HepG2 (cell line): ENCODE results near the gene APRT. TPM values are rescaled to one million over a fixed set of nuclear protein-coding genes. Genes with fewer than 3 reads are reported as not detected.

Source experiments
- BATF2 ChIP-seq: sonication (generic); formaldehyde crosslinking; IDR thresholded peaks from 2 replicates; pipeline ENCODE4 v1.8.0; 2022; ENCODE audit warnings: mild to moderate bottlenecking, missing genetic modification reagents, moderate library complexity
- CAMTA2 ChIP-seq: sonication (generic); formaldehyde crosslinking; IDR thresholded peaks from 2 replicates; pipeline ENCODE4 v1.4.0; 2020; ENCODE audit warnings: mild to moderate bottlenecking, missing genetic modification reagents, borderline replicate concordance
- DPF2 ChIP-seq: sonication (generic); formaldehyde crosslinking; IDR thresholded peaks from 2 replicates; pipeline ENCODE4 v1.4.0; 2020; ENCODE audit warnings: mild to moderate bottlenecking, low read depth, missing genetic modification reagents, borderline replicate concordance
- DR1 ChIP-seq: sonication (generic); formaldehyde crosslinking; IDR thresholded peaks from 2 replicates; pipeline ENCODE4 v1.8.0; 2021; ENCODE audit warnings: mild to moderate bottlenecking, missing genetic modification reagents, inconsistent platforms
- EED ChIP-seq: sonication (generic); formaldehyde crosslinking; IDR thresholded peaks from 2 replicates; pipeline ENCODE4 v1.5.0; 2020; ENCODE audit warnings: mild to moderate bottlenecking, missing genetic modification reagents
- FOXO1 ChIP-seq: sonication (generic); formaldehyde crosslinking; IDR thresholded peaks from 2 replicates; pipeline ENCODE4 v1.4.0; 2020; ENCODE audit warnings: missing genetic modification reagents
- GTF3A ChIP-seq: sonication (generic); formaldehyde crosslinking; conservative IDR thresholded peaks from 2 replicates; pipeline ENCODE4 v1.4.0; 2020; ENCODE audit warnings: mild to moderate bottlenecking, missing genetic modification reagents
- IRF2 ChIP-seq: IDR thresholded peaks from 2 replicates; pipeline ENCODE4 v1.6.1; 2018; ENCODE audit warnings: missing genetic modification reagents, missing compliant biosample characterization
- JUN ChIP-seq: sonication (generic); formaldehyde crosslinking; IDR thresholded peaks from 2 replicates; pipeline ENCODE4 v1.4.0; 2020; ENCODE audit warnings: mild to moderate bottlenecking, missing genetic modification reagents
- LRRFIP1 ChIP-seq: sonication (generic); formaldehyde crosslinking; conservative IDR thresholded peaks from 2 replicates; pipeline ENCODE4 v1.4.0; 2020; ENCODE audit warnings: missing genetic modification reagents
- MEF2D ChIP-seq: sonication (generic); formaldehyde crosslinking; IDR thresholded peaks from 2 replicates; pipeline ENCODE4 v1.5.1; 2020; ENCODE audit warnings: mild to moderate bottlenecking, missing genetic modification reagents
- MTF1 ChIP-seq: sonication (generic); formaldehyde crosslinking; IDR thresholded peaks from 2 replicates; pipeline ENCODE4 v1.5.0; 2020; ENCODE audit warnings: missing genetic modification reagents
- NFRKB ChIP-seq: fragments of 450-650 bp; IDR thresholded peaks from 2 replicates; pipeline ENCODE4 v1.6.1; 2017
- PHF5A ChIP-seq: IDR thresholded peaks from one replicate; pipeline ENCODE4 v1.6.1; 2018; ENCODE audit warnings: low read depth, missing genetic modification reagents; ENCODE audit not compliant: unreplicated experiment
- REXO4 ChIP-seq: sonication (generic); formaldehyde crosslinking; IDR thresholded peaks from 2 replicates; pipeline ENCODE4 v1.8.0; 2022; ENCODE audit warnings: missing genetic modification reagents, mild to moderate bottlenecking, borderline replicate concordance
- SIN3B ChIP-seq: fragments of 150-350 bp; IDR thresholded peaks from 2 replicates; pipeline ENCODE4 v1.6.1; 2014; ENCODE audit warnings: low read length
- SMAD1 ChIP-seq: sonication (generic); formaldehyde crosslinking; IDR thresholded peaks from 2 replicates; pipeline ENCODE4 v1.4.0; 2020; ENCODE audit warnings: missing genetic modification reagents, low read depth, mild to moderate bottlenecking, borderline replicate concordance
- SMAD9 ChIP-seq: sonication (generic); formaldehyde crosslinking; IDR thresholded peaks from 2 replicates; pipeline ENCODE4 v1.5.1; 2020; ENCODE audit warnings: mild to moderate bottlenecking, missing genetic modification reagents
- TFAP4 ChIP-seq: sonication (generic); IDR thresholded peaks from 2 replicates; pipeline ENCODE4 v1.6.1; 2016; ENCODE audit warnings: low read depth, borderline replicate concordance
- U2AF2 ChIP-seq: fragments of 200-400 bp; formaldehyde crosslinking; IDR thresholded peaks from 2 replicates; pipeline ENCODE4 v1.6.1; 2017; ENCODE audit warnings: low read depth, mild to moderate bottlenecking, low read length
- WIZ ChIP-seq: sonication (generic); formaldehyde crosslinking; IDR thresholded peaks from 2 replicates; pipeline ENCODE4 v1.5.1; 2020; ENCODE audit warnings: mild to moderate bottlenecking, missing genetic modification reagents
- ZBTB1 ChIP-seq: sonication (generic); formaldehyde crosslinking; IDR thresholded peaks from 2 replicates; pipeline ENCODE4 v1.4.0; 2020; ENCODE audit warnings: missing genetic modification reagents, borderline replicate concordance
- ZNF30 ChIP-seq: sonication (generic); formaldehyde crosslinking; IDR thresholded peaks from 2 replicates; pipeline ENCODE4 v1.5.0; 2020; ENCODE audit warnings: mild to moderate bottlenecking, missing genetic modification reagents
- ZNF530 ChIP-seq: sonication (generic); formaldehyde crosslinking; IDR thresholded peaks from 2 replicates; pipeline ENCODE4 v1.5.0; 2020; ENCODE audit warnings: low read depth, mild to moderate bottlenecking, missing genetic modification reagents
- ZNF577 ChIP-seq: sonication (generic); formaldehyde crosslinking; IDR thresholded peaks from 2 replicates; pipeline ENCODE4 v1.4.0; 2020; ENCODE audit warnings: mild to moderate bottlenecking, low read depth, missing genetic modification reagents, borderline replicate concordance
- ZNF75D ChIP-seq: sonication (generic); formaldehyde crosslinking; IDR thresholded peaks from 2 replicates; pipeline ENCODE4 v1.8.1; 2023; ENCODE audit warnings: missing genetic modification reagents, mild to moderate bottlenecking, borderline replicate concordance
- polyA plus RNA-seq, 8 experiments: library from polyadenylated mRNA; depleted of rRNA in 3 of 8; stranded (reverse) in 7 of 8; unstranded in 1 of 8; fragments of >200 nt; fragmentation: Illumina TruSeq in 4 of 8; extraction: Trizol in 4 of 8; gene quantifications; 2 replicates each; pipeline versions ENCODE4 v1.2.1 to v1.2.3, GENCODE V29; 2011 to 2016; ENCODE audit warnings: low read depth in 4 of 8, missing spikeins in 1 of 8, mixed read lengths in 1 of 8; ENCODE audit not compliant: insufficient read depth in 1 of 8
- total RNA-seq, 5 experiments: library from RNA; depleted of rRNA; stranded (reverse); fragments of >200 nt; fragmentation: Illumina TruSeq; extraction: Trizol; gene quantifications; 2 replicates each; pipeline ENCODE4 v1.2.3, GENCODE V29; 2016; ENCODE audit warnings: low read depth in 1 of 5

APRT gene
- total and polyA plus RNA-seq, 2 of the 13 experiments (the other 11 are each of a cell fraction or from before 2014, with no cell fraction given), result 155 to 242 TPM

GRCh38 chr16:88856828-88857727 lies 45.4 kb upstream of the APRT start, which contains the start of the genes GALNS and TRAPPC2L (continued):
- TF ChIP-seq LRRFIP1 (no peak), ZNF530 (CRISPR knock-in tag) (no peak), REXO4 (no peak), FOXO1 (CRISPR knock-in tag) (no peak; the same call in 1 of the 2 replicates), ZNF30 (CRISPR knock-in tag) (no peak), EED (CRISPR knock-in tag) (no peak; the same call in 1 of the 2 replicates), IRF2 (CRISPR knock-in tag) (no peak), WIZ (CRISPR knock-in tag) (0 out of 2 replicates have a peak, but pooled peaks have one; percentile 77), NFRKB (no peak), GTF3A (0 out of 2 replicates have a peak, but pooled peaks have one; percentile 32), BATF2 (CRISPR knock-in tag) (no peak), U2AF2 (peak; percentile 92), DPF2 (CRISPR knock-in tag) (no peak), JUN (peak; percentile 10; the same call in 1 of the 2 replicates), SMAD1 (CRISPR knock-in tag) (no peak; the same call in none of the 2 replicates), ZNF75D (no peak), DR1 (CRISPR knock-in tag) (no peak; the same call in none of the 2 replicates), ZNF577 (no peak), ZBTB1 (no peak), PHF5A (CRISPR knock-in tag) (no peak), CAMTA2 (no peak; the same call in 1 of the 2 replicates), SMAD9 (no peak; the same call in 1 of the 2 replicates), TFAP4 (peak; percentile 98), MTF1 (CRISPR knock-in tag) (no peak), MEF2D (peak; percentile 14; the same call in 1 of the 2 replicates), SIN3B (peak; percentile 92)
